ENCODE measurements around the gene PAX3.

The PAX3 gene

GRCh38 chr2:222310747-222311318 lies 12.0 kb upstream of the PAX3 start:
- no peak for DNase-seq (ENCODE audit: low read depth in 3 of 3)

GRCh38 chr2:222309766-222310165 lies 11.0 kb upstream of the PAX3 start:
- no peak for DNase-seq (ENCODE audit: low read depth in 3 of 3)

GRCh38 chr2:222309361-222309760 lies 10.6 kb upstream of the PAX3 start:
- no peak for DNase-seq (ENCODE audit: low read depth in 3 of 3)

- no peak for DNase-seq (ENCODE audit: low read depth in 3 of 3)
Observed at GRCh38 chr2:222307978-222308730, 9.4 kb upstream of the PAX3 start.

GRCh38 chr2:222307143-222307756 lies 8.5 kb upstream of the PAX3 start:
- no peak for DNase-seq (ENCODE audit: low read depth in 3 of 3)

- DNase-seq (ENCODE audit: low read depth in 3 of 3) = no peak
Observed at GRCh38 chr2:222306393-222307142, 7.8 kb upstream of the PAX3 start.

GRCh38 chr2:222305516-222306392 lies 7.0 kb upstream of the PAX3 start:
- no peak for DNase-seq (ENCODE audit: low read depth in 3 of 3)

GRCh38 chr2:222304737-222305515 lies 6.1 kb upstream of the PAX3 start:
- no peak for DNase-seq (ENCODE audit: low read depth in 3 of 3)

- DNase-seq (ENCODE audit: low read depth in 3 of 3) = no peak
Observed at GRCh38 chr2:222303828-222304736, 5.3 kb upstream of the PAX3 start.

GRCh38 chr2:222303045-222303827 lies 4.4 kb upstream of the PAX3 start:
- DNase-seq (ENCODE audit: low read depth in 3 of 3) = no peak

GRCh38 chr2:222302178-222303018 lies 3.6 kb upstream of the PAX3 start:
- DNase-seq (ENCODE audit: low read depth in 3 of 3) = no peak

GRCh38 chr2:222301796-222302118 lies 3.0 kb upstream of the PAX3 start:
- no peak for DNase-seq (ENCODE audit: low read depth in 3 of 3)

GRCh38 chr2:222301053-222301795 lies 2.4 kb upstream of the PAX3 start:
- no peak for DNase-seq (ENCODE audit: low read depth in 3 of 3)

- DNase-seq (ENCODE audit: low read depth in 3 of 3) = no peak
Observed at GRCh38 chr2:222300726-222301052, 1.9 kb upstream of the PAX3 start.

- no peak for DNase-seq (ENCODE audit: low read depth in 3 of 3)
Observed at GRCh38 chr2:222299906-222300725, 1.3 kb upstream of the PAX3 start.

GRCh38 chr2:222298001-222298310 lies 842 bp downstream of the PAX3 start:
- DNase-seq (ENCODE audit: low read depth in 3 of 3) = no peak

GRCh38 chr2:222297600-222297935 lies 1.2 kb downstream of the PAX3 start:
- no peak for DNase-seq (ENCODE audit: low read depth in 3 of 3)
